ENCODE data around the gene S100A14.

- TF ChIP-seq CTCF (IDR thresholded peaks at IDR 0.05), result no peak
- TF ChIP-seq POLR2A (IDR thresholded peaks at IDR 0.05), result no peak
Observed at GRCh38 chr1:153640861-153641260, 24.7 kb upstream of the S100A14 start.

Measured in adrenal gland (tissue), 5 donors.